ENCODE data around the gene LIAS. TPM values are rescaled to one million over a fixed set of nuclear protein-coding genes. Genes with fewer than 3 reads are reported as not detected.

The LIAS gene
- total RNA-seq, 1 experiment from 2014 or later = 6.8 TPM

DNA sequence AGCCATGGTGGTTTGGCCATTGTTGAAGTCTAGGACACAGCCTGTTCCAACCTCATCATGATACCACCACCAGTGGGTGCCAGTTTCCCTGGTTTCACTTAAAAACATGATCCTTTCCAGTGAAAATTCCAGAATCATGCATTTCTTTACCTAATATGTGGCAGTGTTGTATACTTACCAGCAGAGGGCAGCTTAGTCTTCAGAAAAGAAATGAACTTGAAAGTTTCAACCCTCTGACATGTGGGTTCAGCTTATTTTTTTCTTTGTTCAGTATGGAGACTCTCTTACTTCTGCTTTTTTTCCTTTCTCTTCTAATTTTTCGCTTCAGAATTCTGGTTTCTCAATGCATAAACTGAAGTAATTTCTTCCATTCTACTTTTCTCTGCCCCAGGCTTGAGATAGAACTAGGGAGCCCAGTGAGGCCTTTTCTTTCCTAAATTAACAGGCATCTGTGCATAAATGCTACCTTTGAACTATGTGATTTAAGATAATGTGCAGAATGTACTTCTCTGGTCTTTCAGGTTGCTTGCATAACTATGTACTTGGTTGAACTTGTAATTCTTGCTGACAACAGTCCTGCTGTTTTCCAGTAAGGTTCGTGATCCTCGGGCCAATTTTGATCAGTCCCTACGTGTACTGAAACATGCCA, 10.7 kb downstream of the LIAS start:
- ChIA-PET CTCF (interaction anchor here (0.7 to 1.3 kb wide), 4 partner anchors 27 to 320 kb away, joined by 3 read pairs; partner anchors contain the start of gene UGDH), POLR2A (interaction anchor here (0.5 kb wide), 1 partner anchor 187 kb away, joined by 4 read pairs; no protein-coding TSS in a partner anchor)
- ATAC-seq (peak; percentile 73), DNase-seq (ENCODE audit: low read depth, low spot score) (peak; percentile 64)
- H3K27ac ChIP-seq (ENCODE audit: low read length) = peak overlapping the region; percentile 44
- TF ChIP-seq, protein P1, sequence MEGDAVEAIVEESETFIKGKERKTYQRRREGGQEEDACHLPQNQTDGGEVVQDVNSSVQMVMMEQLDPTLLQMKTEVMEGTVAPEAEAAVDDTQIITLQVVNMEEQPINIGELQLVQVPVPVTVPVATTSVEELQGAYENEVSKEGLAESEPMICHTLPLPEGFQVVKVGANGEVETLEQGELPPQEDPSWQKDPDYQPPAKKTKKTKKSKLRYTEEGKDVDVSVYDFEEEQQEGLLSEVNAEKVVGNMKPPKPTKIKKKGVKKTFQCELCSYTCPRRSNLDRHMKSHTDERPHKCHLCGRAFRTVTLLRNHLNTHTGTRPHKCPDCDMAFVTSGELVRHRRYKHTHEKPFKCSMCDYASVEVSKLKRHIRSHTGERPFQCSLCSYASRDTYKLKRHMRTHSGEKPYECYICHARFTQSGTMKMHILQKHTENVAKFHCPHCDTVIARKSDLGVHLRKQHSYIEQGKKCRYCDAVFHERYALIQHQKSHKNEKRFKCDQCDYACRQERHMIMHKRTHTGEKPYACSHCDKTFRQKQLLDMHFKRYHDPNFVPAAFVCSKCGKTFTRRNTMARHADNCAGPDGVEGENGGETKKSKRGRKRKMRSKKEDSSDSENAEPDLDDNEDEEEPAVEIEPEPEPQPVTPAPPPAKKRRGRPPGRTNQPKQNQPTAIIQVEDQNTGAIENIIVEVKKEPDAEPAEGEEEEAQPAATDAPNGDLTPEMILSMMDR (IDR thresholded peaks at IDR 0.05) = peak; percentile 75
- no peak for TF ChIP-seq POLR2AphosphoS5 (IDR thresholded peaks at IDR 0.05; ENCODE audit: low read depth, low read length)
- intact Hi-C loops (cut with micrococcal nuclease; ENCODE audit: unreplicated experiment) (loop anchor here (5.0 kb wide), 1 partner anchor 188 kb away; no protein-coding TSS in a partner anchor), in situ Hi-C loops (cut with HindIII; ENCODE audit: low pct_unique_long_range_greater_than_20kb, low sequenced_read_pairs) (no loop called here)
- H3K27me3 ChIP-seq (ENCODE audit: control insufficient read depth, insufficient read depth, low read length) = no peaks in the 10 kb centered on the region
- no peak overlapping the region for H3K4me3 ChIP-seq (ENCODE audit: low read depth in 2 of 2, low read length in 2 of 2)
- no peaks in the 10 kb centered on the region for H3K9me3 ChIP-seq (ENCODE audit: control insufficient read depth, insufficient read depth, low read depth, low read length)
- no peaks in the 10 kb centered on the region for H3K4me1 ChIP-seq (ENCODE audit: control insufficient read depth, insufficient read depth, low read length)
- peaks cover 6% of the 10 kb centered on the region for H3K36me3 ChIP-seq (ENCODE audit: control insufficient read depth, insufficient read depth, low read length)
- no TSS peak for BruUV-seq (replicated peaks)

- no peak overlapping the region for H3K27ac ChIP-seq (ENCODE audit: low read length)
- ChIA-PET CTCF (no interaction called here), POLR2A (no interaction called here)
- intact Hi-C loops (cut with micrococcal nuclease; ENCODE audit: unreplicated experiment) (loop anchor here (5.0 kb wide), 1 partner anchor 187 kb away; no protein-coding TSS in a partner anchor), in situ Hi-C loops (cut with HindIII; ENCODE audit: low pct_unique_long_range_greater_than_20kb, low sequenced_read_pairs) (no loop called here)
- TF ChIP-seq SIN3A (IDR thresholded peaks at IDR 0.05; ENCODE audit: borderline replicate concordance, insufficient read depth, low read depth, low read length) (no peak), TCF7L2 (IDR thresholded peaks at IDR 0.05; ENCODE audit: low read depth, low read length) (no peak), POLR2AphosphoS5 (IDR thresholded peaks at IDR 0.05; ENCODE audit: low read depth, low read length) (no peak)
- TF ChIP-seq, protein P1 (IDR thresholded peaks at IDR 0.05) = no peak
- TF ChIP-seq, protein P2, sequence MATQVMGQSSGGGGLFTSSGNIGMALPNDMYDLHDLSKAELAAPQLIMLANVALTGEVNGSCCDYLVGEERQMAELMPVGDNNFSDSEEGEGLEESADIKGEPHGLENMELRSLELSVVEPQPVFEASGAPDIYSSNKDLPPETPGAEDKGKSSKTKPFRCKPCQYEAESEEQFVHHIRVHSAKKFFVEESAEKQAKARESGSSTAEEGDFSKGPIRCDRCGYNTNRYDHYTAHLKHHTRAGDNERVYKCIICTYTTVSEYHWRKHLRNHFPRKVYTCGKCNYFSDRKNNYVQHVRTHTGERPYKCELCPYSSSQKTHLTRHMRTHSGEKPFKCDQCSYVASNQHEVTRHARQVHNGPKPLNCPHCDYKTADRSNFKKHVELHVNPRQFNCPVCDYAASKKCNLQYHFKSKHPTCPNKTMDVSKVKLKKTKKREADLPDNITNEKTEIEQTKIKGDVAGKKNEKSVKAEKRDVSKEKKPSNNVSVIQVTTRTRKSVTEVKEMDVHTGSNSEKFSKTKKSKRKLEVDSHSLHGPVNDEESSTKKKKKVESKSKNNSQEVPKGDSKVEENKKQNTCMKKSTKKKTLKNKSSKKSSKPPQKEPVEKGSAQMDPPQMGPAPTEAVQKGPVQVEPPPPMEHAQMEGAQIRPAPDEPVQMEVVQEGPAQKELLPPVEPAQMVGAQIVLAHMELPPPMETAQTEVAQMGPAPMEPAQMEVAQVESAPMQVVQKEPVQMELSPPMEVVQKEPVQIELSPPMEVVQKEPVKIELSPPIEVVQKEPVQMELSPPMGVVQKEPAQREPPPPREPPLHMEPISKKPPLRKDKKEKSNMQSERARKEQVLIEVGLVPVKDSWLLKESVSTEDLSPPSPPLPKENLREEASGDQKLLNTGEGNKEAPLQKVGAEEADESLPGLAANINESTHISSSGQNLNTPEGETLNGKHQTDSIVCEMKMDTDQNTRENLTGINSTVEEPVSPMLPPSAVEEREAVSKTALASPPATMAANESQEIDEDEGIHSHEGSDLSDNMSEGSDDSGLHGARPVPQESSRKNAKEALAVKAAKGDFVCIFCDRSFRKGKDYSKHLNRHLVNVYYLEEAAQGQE (IDR thresholded peaks at IDR 0.05; ENCODE audit: insufficient read depth in 1 of 2, low read depth in 2 of 2, low read length in 1 of 2) = no peak
- no TSS peak for BruUV-seq (replicated peaks)
- no peak for DNase-seq (ENCODE audit: low read depth, low spot score)
- no peak for ATAC-seq
- H3K27me3 ChIP-seq (ENCODE audit: control insufficient read depth, insufficient read depth, low read length) = no peaks in the 10 kb centered on the region
- H3K36me3 ChIP-seq (ENCODE audit: control insufficient read depth, insufficient read depth, low read length) = peaks cover 6% of the 10 kb centered on the region
- no peaks in the 10 kb centered on the region for H3K4me1 ChIP-seq (ENCODE audit: control insufficient read depth, insufficient read depth, low read length)
- H3K9me3 ChIP-seq (ENCODE audit: control insufficient read depth, insufficient read depth, low read depth, low read length) = no peaks in the 10 kb centered on the region
- no peak overlapping the region for H3K4me3 ChIP-seq (ENCODE audit: low read depth in 2 of 2, low read length in 2 of 2)
Observed at GRCh38 chr4:39470402-39470801, 11.5 kb downstream of the LIAS start.

All from Panc1 (cell line).